GM18508 (cell line): ENCODE data around the gene L3MBTL1.
"Not testable (repeated sequence)": the region's sequence is repeated elsewhere in the genome, so short reads cannot be mapped to it uniquely, and the experiment has no call there.

Source experiments
- ATAC-seq: cut with Tn5 transposase; IDR thresholded peaks from one replicate; pipeline ENCODE4 v1.9.1; 2021; ENCODE audit warnings: moderate number of reproducible peaks; ENCODE audit not compliant: insufficient read depth, unreplicated experiment

L3MBTL1 gene

GRCh38 chr20:43495388-43495787, 12.1 kb upstream of the L3MBTL1 start:
- ATAC-seq, result no peak

GRCh38 chr20:43502021-43502420, 5.5 kb upstream of the L3MBTL1 start:
- not testable (repeated sequence) for ATAC-seq

GRCh38 chr20:43506238-43506637, 1.3 kb upstream of the L3MBTL1 start:
- ATAC-seq, result no peak

- ATAC-seq, result no peak
These were observed 609 bp downstream of the L3MBTL1 start for GRCh38 chr20:43508106-43508505.

GRCh38 chr20:43508604-43509040, 1.1 kb downstream of the L3MBTL1 start:
- no peak for ATAC-seq

- ATAC-seq, result no peak
These were observed 4.4 kb downstream of the L3MBTL1 start for GRCh38 chr20:43511879-43512278.

- ATAC-seq, result no peak
These were observed 6.0 kb downstream of the L3MBTL1 start for GRCh38 chr20:43513372-43513930.

GRCh38 chr20:43513931-43514647, 6.6 kb downstream of the L3MBTL1 start:
- ATAC-seq, result peak; percentile 72

- peak; percentile 3 for ATAC-seq
These were observed 7.1 kb downstream of the L3MBTL1 start for GRCh38 chr20:43514648-43514999.

- no peak for ATAC-seq
These were observed 8.1 kb downstream of the L3MBTL1 start for GRCh38 chr20:43515628-43516027.

- no peak for ATAC-seq
These were observed 8.8 kb downstream of the L3MBTL1 start for GRCh38 chr20:43516251-43516824.

- no peak for ATAC-seq
These were observed 12.7 kb downstream of the L3MBTL1 start for GRCh38 chr20:43520074-43520630.

GRCh38 chr20:43525021-43525420, 17.5 kb downstream of the L3MBTL1 start:
- no peak for ATAC-seq

GRCh38 chr20:43528258-43528875, 20.9 kb downstream of the L3MBTL1 start:
- ATAC-seq, result no peak

GRCh38 chr20:43529051-43529450, 21.6 kb downstream of the L3MBTL1 start:
- no peak for ATAC-seq

- no peak for ATAC-seq
These were observed 22.1 kb downstream of the L3MBTL1 start for GRCh38 chr20:43529457-43530153.

- no peak for ATAC-seq
These were observed 23.0 kb downstream of the L3MBTL1 start for GRCh38 chr20:43530321-43531090.

GRCh38 chr20:43531091-43531443, 23.6 kb downstream of the L3MBTL1 start:
- no peak for ATAC-seq

- no peak for ATAC-seq
These were observed 25.0 kb downstream of the L3MBTL1 start for GRCh38 chr20:43532416-43533055.
